Ureter (tissue), 1 donor: ENCODE results near the gene DLX2. TPM values are rescaled to one million over a fixed set of nuclear protein-coding genes. Genes with fewer than 3 reads are reported as not detected.

Experiments used
- DNase-seq: peaks from one replicate; pipeline ENCODE4 v3.0.0-alpha.2; 2020; ENCODE audit warnings: low spot score
- total RNA-seq: library from RNA; stranded (reverse); gene quantifications from one replicate; pipeline ENCODE4 v1.2.4, GENCODE V29; 2023
- donor health status: DM: yes; HTN: yes; CAD: no.

DLX2 gene
- total RNA-seq, 1 donor from 2014 or later, result not detected

DNA sequence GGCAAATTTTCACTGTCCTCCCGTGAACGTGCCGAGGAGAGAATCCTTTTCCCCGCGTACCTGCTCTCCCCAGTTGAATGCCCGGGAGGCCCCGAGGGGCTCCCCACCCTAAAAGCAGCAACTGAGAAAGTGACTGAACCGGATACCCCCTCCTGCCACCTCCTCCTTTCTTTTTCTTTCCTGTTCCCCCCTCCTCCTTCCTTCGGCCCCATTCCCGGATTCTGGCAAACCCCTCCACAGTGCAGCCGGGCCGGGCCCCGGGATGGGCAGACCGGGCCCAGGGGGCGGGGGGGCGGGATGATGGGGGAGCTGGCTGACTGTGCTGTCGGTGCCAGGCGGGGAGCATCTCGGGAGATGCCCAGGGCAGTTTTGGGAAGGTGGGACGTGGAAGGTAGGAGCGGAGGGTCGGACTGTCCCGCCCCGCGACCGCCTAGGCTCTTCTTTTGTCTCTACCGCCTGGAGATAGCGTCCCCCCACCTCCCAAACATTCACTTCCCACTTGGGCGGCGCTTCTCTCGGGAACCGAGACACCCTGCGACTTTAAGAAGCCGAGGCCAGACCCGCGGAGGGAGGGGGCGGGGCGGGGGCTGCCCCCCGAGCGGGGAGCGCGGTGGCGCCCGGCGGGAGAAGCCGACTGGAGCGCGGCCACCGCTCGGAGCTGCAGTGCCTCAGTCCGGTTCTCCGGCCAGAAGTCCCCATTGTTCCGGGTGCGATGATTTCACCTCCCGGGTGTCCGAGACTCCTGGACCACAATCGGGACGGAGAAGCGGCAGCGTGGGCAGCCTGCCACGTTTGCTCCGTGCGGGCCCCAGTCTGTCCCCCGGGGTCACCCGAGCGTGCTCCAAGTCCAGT, 8.2 kb downstream of the DLX2 start:
- DNase-seq, result no peak

DNA sequence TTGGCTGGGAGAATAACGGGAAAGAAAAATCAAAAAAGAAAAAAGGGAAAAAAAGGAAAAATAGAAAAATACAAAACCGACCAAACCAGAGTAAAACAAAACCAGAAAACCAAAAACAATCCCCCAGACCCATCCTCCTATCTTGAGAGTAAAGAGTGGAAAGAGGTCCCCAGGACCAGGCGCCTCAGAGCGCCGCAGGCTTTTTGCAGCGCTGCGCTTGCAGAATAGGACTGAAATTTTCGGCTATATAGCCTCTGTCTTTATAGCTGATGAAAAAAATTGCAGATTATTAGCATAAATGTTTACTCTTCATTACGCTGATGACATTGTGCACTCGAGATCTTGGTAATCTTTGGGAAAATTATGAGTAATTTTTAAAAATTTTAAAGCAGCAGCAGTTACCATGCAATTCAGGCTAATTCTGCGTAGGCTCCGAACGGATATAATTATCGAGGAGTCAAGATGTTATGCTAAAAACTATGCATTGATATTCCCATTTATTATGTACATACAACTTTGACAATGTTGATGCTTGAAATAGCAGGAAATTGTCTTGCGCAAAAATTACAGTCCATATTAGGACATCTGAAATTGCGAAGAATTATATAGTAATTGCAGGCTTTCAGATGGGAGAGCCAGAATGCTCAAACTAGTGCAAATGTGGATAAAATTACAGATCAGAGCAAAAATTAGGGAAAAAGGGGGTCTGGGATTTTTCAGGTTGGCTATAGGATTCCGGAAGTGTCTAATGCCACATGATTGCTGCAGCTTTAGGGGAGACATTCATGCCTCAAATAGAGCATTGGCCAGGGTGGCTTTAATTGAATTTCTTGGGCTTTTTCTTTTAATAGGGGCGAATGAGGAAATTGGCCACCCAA, 9.0 kb downstream of the DLX2 start:
- DNase-seq, result no peak

DNA sequence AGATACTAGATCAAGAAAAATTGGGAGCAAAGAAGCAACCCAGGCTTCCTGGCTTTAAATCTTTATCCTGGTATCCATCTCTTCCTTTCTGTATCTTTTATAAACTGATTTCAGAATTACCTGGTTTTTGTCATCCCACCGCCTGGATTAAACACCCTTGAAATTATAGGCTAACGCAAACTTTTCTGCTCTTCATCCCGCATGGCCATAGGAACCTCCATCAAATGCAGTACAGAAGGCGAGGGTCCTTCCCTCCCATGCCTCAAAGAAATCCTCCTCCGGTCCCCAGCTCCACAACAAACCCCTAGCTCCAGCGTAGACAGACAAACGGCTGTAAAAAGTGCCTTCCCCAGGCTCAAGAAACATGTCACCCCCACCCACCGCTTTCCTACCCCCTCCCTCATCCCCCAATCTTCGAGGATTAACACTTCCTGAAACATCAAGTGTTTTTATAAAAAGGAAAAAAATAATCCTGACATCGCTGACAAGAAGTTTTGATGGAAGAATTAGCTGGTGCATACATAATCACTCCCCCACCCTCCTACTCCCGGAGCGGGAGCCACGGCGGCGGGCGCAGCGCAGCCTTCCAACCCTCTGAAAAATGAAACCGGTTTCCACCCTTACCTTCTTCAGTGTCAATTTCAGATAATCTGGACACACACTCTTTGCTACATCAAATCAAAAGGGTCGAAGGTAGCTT, 9.8 kb downstream of the DLX2 start:
- no peak for DNase-seq

DNA sequence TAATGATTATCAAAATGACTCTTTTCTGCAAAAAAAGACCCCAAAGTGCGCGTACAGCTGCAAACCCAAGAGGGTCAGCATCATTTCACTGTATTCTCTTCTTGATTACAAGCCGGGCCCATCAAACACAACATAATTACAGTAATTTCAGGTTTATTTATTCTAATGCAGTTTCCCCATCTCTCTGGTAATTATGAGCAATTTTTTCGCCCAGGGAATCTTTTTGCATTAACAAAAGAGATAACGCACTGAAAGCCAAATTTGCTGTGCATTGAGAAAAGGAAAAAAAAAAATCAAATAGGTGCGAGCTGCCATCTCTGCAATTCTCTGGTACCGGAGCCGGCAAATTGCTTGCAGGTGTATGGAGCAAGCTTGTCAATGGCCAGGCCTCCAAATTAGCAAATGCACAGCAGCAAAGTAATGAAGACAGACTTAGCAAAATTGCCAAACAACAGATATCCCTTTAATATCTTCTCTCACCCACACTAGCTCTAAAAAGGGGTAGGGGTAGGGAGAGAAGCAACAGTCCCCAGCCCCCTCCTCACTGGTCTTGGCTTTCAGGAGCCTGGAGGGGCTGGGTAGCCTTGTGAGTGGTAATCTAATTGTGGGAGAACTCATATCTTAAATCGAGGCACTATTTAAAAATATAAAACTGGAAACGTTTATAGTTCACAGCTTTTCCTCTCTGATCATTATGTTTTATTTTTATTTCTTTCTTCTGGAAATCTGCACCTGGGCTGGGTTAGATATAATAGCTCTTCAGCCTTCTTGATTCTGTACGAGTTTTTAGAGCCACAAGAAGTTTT, 10.7 kb downstream of the DLX2 start:
- no peak for DNase-seq

DNA sequence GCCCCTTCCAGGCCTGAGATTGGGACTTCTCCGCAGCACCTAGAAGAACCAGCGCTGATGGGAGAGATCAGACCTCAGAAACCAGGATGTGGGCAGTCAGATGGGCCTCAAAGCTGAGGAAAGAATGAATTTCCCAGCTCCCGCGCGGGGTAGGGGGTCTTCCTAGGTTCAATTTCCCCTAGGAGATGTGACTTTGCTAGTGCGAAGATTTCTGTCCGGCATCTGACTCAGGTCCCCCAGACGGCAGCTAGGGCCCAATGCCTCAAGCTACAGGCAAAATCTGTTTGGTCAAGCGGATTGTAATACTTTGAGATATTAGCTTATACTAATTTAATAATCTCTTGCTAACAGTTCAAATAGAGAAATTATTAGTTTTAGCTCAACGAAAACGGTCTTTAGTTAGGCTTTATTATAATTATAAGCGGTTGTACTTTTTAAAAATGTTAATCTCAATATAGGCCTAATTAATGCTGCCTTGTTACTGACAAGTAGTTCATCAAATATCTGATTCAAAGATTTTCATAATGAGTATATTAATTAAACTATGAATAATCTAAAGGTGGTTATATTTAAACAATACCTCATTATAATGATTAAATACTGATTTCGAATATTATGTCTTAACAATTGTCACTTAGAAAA, 11.6 kb downstream of the DLX2 start:
- no peak for DNase-seq

DNA sequence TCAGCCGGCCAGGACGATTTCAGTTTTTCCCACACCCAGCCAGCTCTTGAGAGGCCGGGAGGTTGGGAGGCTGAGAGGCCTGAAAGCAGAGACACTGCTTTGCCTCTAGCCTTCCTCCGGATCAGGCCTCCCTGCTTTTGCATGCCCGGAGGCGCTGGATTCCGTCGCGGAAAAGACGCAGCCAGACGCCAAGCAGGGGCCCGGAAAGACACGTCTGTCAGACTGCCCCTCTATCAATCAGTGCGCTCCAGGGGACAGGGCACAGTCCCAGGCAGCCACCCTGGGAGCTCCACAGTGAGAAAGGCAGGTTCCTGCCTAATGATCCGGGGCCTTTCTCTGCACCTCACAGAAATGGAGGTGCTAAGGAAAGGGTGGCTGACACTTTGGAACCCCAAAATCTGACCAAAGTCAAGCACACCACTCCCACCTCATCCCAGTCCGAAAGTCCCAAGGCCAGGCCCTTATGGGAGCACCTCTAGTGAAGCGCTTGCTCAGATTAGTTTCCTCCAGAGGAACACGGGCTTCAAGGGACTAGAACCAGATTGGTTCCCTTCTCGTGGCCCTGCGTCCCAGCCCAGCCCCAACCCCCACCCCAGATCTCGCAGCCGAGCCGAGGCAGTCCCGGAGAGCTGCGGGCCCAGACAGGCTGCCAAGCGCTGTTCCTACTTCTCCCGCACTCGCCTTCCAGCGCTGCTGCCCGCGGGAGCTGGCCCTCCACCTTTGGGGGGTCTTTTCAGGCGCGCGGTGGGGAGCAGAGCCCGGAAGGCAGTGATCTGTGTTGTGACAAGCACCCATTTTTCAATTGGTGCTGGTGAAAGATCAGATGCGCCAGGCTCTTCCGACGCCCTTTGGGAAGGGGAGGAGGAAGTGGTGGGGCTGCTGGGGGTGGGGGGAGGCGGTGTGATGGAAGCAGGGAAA, 12.4 kb downstream of the DLX2 start:
- no peak for DNase-seq

DNA sequence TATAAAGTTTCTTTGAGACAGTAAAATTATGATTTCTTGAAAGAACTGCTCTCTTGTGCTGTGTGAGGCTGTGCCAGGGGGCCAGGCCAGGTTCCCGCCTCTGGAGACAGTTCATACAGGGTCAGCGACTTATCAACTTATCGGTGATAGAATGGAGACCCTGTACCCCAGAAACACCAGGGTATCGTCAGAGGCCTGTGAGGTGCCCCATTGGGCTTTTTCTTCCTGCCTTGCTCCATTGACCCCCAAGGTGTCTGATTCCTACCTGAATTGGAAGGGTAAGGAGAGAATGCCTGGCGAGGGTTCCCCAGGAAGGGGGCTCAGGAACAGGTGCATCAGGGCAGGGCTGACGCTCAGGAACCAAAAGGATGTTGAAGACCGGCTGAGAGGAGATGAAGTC, 13.1 kb downstream of the DLX2 start:
- no peak for DNase-seq

DNA sequence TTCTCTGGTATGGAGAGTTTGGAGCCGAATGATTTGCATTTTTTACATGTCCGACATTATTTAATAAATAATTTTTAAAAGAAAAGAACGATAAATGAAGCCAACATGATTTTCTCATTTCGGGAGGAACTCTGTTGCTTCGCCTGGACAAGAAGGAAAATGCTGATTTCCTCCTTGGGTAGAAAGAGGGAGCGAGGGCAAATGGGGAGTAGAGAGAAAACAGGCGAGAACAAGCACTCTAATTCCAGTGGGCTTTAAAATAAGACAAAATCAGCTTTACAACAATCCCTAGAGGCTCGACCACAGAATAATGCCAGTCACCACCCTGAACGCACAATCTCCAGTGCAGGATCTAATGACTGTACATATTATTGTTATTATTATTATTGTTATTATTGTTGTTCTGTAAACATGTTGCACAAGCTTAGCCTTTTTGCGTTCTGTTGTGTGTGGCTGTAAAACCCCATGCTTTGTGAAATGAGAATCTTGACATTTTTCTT, 13.6 kb downstream of the DLX2 start:
- no peak for DNase-seq

DNA sequence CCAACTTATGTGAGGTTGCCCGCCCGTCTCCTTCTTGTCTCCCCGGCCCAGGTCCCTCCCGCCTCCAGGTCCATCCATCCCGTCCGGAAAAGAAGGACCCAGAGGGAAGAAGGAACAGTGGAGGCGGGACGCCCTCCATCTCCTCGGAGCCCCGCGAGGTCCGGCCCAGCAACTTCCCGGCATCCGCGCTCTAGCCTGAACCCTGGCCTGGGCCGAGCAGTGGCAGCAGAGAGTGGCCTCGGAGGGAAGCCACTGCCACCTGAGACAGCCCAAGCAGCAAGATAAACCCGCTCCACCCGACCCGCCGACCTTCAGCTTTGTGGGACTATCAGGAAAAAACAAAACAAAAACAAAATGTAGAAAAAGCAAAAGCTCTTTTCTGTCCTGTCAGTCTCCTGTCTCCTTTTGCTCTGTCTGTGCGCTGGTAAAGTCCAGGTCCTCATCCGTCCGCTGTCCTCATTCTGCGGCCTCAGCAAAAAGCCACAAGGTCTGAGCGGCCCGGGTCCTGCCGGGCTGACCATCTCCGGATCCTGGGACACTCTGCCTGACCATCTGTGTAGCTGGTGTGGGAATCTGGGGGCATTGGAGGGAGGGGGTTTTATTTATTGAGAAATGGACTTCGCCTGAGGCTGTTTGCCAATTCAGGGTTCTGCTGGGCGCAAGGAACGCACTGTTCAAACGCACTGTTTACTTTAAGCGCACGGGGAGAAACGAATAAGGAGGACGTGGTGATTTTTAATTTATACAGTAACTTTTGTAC, 14.3 kb downstream of the DLX2 start:
- DNase-seq, result no peak

DNA sequence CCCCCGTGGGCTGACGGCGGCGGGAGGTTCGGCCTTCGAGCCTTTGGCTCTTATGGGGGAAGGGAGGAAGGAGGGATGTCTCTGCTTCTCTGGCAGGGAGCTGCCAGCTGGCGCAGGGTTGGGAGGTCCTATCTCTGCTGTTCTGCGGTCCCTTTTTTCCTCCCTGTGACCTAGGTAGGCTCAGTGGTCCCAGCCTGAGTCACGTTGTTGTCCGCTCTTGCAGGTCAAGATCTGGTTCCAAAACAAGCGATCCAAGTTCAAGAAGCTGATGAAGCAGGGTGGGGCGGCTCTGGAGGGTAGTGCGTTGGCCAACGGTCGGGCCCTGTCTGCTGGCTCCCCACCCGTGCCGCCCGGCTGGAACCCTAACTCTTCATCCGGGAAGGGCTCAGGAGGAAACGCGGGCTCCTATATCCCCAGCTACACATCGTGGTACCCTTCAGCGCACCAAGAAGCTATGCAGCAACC, 14.9 kb downstream of the DLX2 start:
- no peak for DNase-seq

DNA sequence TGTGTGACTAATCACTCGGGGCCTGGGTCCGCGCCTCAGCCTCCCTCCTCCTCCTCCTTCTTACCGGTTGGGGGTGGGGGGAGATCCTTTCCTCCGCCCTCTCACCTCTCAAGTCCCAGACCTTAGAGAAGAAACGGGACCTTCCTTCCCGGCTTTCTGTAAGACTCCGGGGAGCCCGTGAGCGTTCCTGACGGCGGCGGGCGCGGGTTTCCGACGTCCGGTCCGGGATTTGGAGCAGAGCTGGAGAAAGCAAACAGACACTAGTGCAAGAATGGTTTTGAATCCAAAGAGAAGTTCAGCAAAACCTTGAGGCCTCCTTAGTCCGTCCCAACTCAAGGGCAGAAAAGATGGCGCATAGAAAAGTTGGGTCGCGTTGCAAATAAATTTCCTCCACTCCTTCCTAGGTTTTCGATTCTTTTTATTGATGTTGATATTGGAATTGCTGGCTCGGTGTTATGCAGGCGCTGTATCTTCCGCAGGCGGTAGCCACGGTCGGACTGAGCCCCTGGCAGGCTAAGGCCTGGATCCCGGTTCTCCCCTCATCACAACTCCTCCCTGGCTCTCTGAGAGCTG, 15.4 kb downstream of the DLX2 start:
- DNase-seq, result no peak

DNA sequence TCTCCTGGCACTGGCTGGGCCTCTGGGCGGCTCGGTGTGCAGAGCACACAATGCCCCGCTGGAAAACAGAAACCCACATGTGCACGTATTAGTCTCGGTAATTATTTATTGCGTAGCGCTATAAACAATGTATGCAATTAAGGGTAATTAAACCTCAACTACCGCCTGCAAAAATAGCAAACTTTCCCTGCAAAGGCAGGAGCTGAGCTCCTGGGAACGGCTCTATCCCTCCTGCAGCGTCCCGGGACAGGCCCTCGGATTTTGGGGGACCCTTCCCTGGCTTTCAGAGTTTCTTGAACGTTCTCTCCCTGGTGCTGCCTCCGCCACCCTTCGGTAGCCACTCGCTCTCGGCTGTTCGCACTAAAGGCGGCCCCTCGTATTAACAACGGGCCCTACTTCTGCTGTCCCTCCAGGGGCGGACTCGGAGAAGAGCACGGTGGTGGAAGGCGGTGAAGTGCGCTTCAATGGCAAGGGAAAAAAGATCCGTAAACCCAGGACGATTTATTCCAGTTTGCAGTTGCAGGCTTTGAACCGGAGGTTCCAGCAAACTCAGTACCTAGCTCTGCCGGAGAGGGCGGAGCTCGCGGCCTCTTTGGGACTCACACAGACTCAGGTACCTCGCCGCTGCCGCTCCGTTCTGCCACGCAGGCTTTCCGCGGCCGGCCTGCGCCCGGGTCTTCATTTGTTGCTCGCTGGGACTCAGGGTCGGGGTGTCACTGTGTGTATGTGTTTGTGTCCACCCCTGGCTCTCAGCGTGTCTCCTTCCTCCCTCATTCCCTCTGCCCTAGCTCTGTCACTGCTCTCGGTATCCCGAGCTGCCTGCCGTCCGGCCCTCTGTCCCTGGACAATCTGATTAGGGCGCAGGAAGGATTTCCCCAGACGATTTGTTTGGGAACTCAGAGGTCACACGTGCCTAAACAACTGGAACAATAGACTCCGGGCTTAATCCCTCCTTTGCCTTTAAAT, 16.2 kb downstream of the DLX2 start:
- no peak for DNase-seq

DNA sequence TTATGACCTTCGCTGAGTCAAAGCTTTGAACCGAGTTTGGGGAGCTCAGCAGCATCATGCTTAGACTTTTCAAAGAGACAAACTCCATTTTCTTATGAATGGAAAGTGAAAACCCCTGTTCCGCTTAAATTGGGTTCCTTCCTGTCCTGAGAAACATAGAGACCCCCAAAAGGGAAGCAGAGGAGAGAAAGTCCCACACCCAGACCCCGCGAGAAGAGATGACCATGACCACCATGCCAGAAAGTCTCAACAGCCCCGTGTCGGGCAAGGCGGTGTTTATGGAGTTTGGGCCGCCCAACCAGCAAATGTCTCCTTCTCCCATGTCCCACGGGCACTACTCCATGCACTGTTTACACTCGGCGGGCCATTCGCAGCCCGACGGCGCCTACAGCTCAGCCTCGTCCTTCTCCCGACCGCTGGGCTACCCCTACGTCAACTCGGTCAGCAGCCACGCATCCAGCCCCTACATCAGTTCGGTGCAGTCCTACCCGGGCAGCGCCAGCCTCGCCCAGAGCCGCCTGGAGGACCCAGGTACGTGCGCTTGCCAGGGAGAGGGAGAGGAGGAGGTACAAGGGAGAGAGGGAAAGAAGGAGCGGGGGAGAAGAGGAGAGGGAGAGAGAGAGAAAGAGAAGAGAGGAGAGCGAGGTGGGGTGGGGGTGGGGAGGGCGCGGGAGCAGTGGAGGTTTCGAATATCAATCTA, 17.1 kb downstream of the DLX2 start, which contains the start of gene DLX1:
Gene DLX1, plus strand, starts transcription at position 48 of the 700 bp plus-strand sequence. Its CDS starts 171 bp downstream, at position 219.
- DNase-seq, result no peak

DNA sequence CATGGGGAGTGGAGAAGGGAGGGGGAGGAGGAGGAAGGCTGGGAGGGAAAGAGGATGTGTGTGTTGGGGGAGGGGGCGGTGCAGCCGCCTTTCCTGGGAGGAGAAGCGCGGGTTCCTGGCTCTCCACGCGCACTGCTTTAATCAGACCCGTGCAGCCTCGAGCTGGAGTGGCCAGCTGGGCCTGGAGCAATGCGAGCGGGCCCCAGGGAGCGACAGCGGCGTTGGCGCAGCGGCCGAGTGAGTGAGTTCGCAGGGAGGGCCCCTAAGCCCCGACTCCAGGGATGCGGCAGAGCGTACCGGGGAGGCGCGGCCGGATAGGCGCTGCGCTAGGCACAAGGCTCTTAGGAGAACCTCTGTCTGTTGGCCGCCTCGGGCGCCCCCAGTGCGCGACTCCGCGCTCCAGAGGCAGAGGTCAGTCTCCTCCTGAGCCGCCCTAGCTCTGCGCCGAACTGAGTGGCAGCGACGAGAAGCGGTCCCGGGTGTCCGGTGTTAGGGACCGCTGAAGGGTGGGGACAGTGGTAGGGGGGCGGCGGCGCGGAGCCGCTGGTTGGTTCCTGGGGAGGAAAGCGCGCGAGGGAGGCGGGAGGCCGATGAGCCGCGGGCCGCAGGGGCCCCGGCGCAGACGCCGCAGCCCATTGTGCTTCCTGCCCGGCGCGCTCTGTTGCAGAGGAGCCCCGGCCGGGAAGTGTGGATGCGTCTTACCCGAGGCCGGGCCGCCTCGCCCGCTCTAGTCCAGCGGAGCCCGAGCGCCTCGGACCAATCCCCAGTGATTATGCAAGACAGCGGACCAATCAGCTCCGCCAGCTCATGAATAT, 17.8 kb downstream of the DLX2 start:
- DNase-seq, result no peak

DNA sequence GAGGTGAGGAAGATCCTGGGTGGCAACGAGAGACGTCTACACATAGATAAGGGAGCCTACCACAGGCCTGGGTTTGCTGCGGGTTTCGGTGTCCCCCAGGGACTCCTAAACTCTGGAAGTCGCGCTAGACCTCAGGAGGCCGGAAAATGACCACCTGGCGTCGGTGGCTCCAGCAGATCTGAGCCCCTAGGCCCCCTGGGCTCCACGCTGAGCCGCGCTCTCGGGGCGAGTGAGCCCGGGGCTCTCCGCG, 18.4 kb downstream of the DLX2 start:
- DNase-seq, result no peak
